GM19043 (cell line): ENCODE data around the gene CYP19A1.

ENCODE experiments used
- ATAC-seq: cut with Tn5 transposase; IDR thresholded peaks from one replicate; pipeline ENCODE4 v1.9.1; 2021; ENCODE audit warnings: low read depth; ENCODE audit not compliant: unreplicated experiment

The CYP19A1 gene

DNA sequence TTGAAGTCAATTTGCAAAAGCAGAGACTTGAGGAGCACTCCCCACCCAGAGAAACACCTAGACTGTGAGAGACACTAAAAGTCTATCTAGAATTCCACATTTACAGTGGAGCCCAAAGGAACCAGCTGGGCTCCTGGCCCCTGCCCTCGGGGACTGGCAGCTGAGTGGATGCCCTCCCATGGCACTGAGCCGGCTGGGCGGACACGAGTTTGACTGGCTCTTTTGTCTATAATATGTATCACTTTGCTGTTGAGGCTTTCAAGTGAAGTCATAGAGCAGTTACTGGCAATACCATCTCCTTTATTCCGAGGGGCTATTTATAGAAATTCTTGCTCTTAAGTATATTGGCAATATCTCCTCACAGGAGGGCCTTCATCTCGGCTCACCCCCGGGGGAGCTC is 177.9 kb downstream of the CYP19A1 start:
- no peak for ATAC-seq
